Liver (tissue), 3 donors: ENCODE measurements around the gene SPATA17.

Experiments
- CTCF ChIP-seq: fragments of 150-350 bp; IDR thresholded peaks from 2 replicates; pipeline ENCODE4 v1.5.1; 2017; ENCODE audit warnings: improper control_type of control experiment, low read depth, low read length; ENCODE audit not compliant: missing input control
- HNF4G ChIP-seq: IDR thresholded peaks from 2 replicates; pipeline ENCODE4 v1.6.1; 2016; ENCODE audit warnings: antibody characterized with exemption
- JUND ChIP-seq, 2 donors: IDR thresholded peaks; 2 replicates each; pipeline ENCODE4 v1.6.1; 2016; ENCODE audit warnings: antibody characterized with exemption in 2 of 2
- RAD21 ChIP-seq, 2 donors: IDR thresholded peaks; 2 replicates each; pipeline ENCODE4 v1.6.1; 2016; ENCODE audit warnings: antibody characterized with exemption in 2 of 2, mild to moderate bottlenecking in 2 of 2
- REST ChIP-seq: IDR thresholded peaks from 2 replicates; pipeline ENCODE4 v1.6.1; 2016; ENCODE audit warnings: antibody characterized with exemption, mild to moderate bottlenecking
- RXRA ChIP-seq, 2 donors: IDR thresholded peaks; 2 replicates each; pipeline ENCODE4 v1.6.1; 2017 to 2018; ENCODE audit warnings: antibody characterized with exemption in 2 of 2, mild to moderate bottlenecking in 1 of 2
- TAF1 ChIP-seq: conservative IDR thresholded peaks from 2 replicates; pipeline ENCODE4 v1.6.1; 2016; ENCODE audit warnings: antibody characterized with exemption, mild to moderate bottlenecking
- donor health status: healthy.
- donor health status: healthy.

DNA sequence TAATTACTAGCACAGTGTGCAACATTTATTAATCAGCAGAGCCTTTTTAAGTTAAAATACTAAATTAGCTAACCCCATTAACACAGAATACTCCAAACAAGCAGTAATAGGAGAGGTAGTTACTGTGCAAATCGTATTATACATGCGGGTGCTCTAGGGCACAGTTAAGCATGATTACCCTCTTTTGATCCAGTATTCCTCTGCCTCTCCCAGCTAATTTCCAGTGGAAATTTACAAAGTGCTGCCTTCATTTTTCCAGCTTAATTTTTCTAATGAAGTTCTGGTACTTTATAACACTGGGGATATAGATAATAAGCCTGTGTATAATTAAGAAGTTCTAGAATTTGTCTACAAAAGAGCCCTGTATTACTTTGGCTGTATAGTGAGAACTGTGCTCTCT lies 159.9 kb downstream of the SPATA17 start:
- TF ChIP-seq CTCF (no peak), JUND (IDR thresholded peaks at IDR 0.05) (no peak), RAD21 (IDR thresholded peaks at IDR 0.05) (no peak), TAF1 (no peak), HNF4G (no peak), RXRA (IDR thresholded peaks at IDR 0.05) (no peak), REST (no peak)
